Lower leg skin (tissue), 3 donors: ENCODE results near the gene MMP19.

Source experiments
- POLR2A ChIP-seq, 2 donors: fragments of 450-650 bp; IDR thresholded peaks; one replicate each; pipeline ENCODE4 v1.6.1; 2016 to 2017; ENCODE audit warnings: antibody characterized with exemption in 2 of 2, mild to moderate bottlenecking in 1 of 2, moderate library complexity in 1 of 2
- TF ChIP-seq, protein P1 (sequence below), 3 donors: fragments of 450-650 bp; IDR thresholded peaks; one replicate each; pipeline ENCODE4 v1.5.1; 2016; ENCODE audit warnings: antibody characterized with exemption in 3 of 3, mild to moderate bottlenecking in 3 of 3, moderate library complexity in 2 of 3

DNA sequence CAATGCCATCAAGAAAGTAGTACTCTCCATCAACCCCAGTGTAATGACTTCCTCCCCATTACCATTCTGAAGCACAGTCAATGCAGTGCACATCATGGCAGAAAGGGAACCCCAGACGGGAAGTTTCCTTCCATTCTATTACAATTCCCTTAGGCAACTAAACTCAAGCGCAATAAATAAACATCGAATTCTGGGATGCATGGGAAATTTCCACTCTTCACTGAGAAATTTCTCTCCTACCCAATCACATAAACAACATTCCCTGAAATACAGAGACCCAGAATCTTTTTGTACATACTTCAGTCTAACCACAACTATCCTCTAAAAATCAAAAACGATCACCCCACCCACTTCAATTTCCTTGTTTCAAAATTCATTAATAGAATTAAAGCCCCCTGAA, 45.2 kb downstream of the MMP19 start:
- TF ChIP-seq POLR2A (IDR thresholded peaks at IDR 0.05), result no peak
- TF ChIP-seq, protein P1, sequence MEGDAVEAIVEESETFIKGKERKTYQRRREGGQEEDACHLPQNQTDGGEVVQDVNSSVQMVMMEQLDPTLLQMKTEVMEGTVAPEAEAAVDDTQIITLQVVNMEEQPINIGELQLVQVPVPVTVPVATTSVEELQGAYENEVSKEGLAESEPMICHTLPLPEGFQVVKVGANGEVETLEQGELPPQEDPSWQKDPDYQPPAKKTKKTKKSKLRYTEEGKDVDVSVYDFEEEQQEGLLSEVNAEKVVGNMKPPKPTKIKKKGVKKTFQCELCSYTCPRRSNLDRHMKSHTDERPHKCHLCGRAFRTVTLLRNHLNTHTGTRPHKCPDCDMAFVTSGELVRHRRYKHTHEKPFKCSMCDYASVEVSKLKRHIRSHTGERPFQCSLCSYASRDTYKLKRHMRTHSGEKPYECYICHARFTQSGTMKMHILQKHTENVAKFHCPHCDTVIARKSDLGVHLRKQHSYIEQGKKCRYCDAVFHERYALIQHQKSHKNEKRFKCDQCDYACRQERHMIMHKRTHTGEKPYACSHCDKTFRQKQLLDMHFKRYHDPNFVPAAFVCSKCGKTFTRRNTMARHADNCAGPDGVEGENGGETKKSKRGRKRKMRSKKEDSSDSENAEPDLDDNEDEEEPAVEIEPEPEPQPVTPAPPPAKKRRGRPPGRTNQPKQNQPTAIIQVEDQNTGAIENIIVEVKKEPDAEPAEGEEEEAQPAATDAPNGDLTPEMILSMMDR (IDR thresholded peaks at IDR 0.05), result no peak
